DND-41 (cell line): Measurements from ENCODE around the gene NR6A1.

Experiments used
- ATAC-seq: fragments of 200-7000 bp; cut with Tn5 transposase; 3 replicates; pipeline ENCODE4 v1.9.1; 2021; ENCODE audit warnings: low read depth; ENCODE audit not compliant: insufficient read depth
- DNase-seq: peaks from one replicate; pipeline ENCODE4 v3.0.0-alpha.2; 2020
- H2AFZ ChIP-seq: 2 replicates; pipeline ENCODE4 v1.6.0; 2012; ENCODE audit warnings: low read depth, low read length
- H3K27ac ChIP-seq: 2 replicates; pipeline ENCODE4 v1.5.1; 2012; ENCODE audit warnings: low read length, inconsistent platforms
- H3K27me3 ChIP-seq: fragments of 200-600 bp; sonication (generic); 2 replicates; pipeline ENCODE4 v1.6.0; 2012; ENCODE audit warnings: low read length, mild to moderate bottlenecking, inconsistent platforms; ENCODE audit not compliant: insufficient read depth, poor library complexity
- H3K36me3 ChIP-seq: 2 replicates; pipeline ENCODE4 v1.5.1; 2012; ENCODE audit warnings: low read length, inconsistent platforms; ENCODE audit not compliant: insufficient read depth
- H3K4me1 ChIP-seq: 2 replicates; pipeline ENCODE4 v1.5.1; 2012; ENCODE audit warnings: mild to moderate bottlenecking, low read length; ENCODE audit not compliant: insufficient read depth
- H3K4me2 ChIP-seq: 2 replicates; pipeline ENCODE4 v1.6.0; 2012; ENCODE audit warnings: mild to moderate bottlenecking, moderate library complexity, low read length, inconsistent platforms; ENCODE audit not compliant: insufficient read depth
- H3K4me3 ChIP-seq, 2 experiments: fragments of 200-600 bp in 1 of 2; shearing (Covaris generic) in 1 of 2; 2 replicates each; pipeline ENCODE4 v1.5.1; 2012 to 2016; ENCODE audit warnings: inconsistent platforms in 2 of 2, low read length in 2 of 2, mild to moderate bottlenecking in 2 of 2, low read depth in 1 of 2, moderate library complexity in 1 of 2
- H3K79me2 ChIP-seq: 2 replicates; pipeline ENCODE4 v1.6.0; 2012; ENCODE audit warnings: low read length, inconsistent platforms; ENCODE audit not compliant: insufficient read depth
- H3K9ac ChIP-seq: 2 replicates; pipeline ENCODE4 v1.6.0; 2012; ENCODE audit warnings: low read depth, mild to moderate bottlenecking, inconsistent platforms, low read length, moderate library complexity
- H3K9me3 ChIP-seq: 2 replicates; pipeline ENCODE4 v1.5.1; 2012; ENCODE audit warnings: low read length, moderate library complexity, mild to moderate bottlenecking, inconsistent platforms; ENCODE audit not compliant: insufficient read depth, severe bottlenecking
- H4K20me1 ChIP-seq: 2 replicates; pipeline ENCODE4 v1.6.0; 2012; ENCODE audit warnings: low read length; ENCODE audit not compliant: insufficient read depth
- EZH2 ChIP-seq: IDR thresholded peaks from 3 replicates; pipeline ENCODE4 v1.6.1; 2012; ENCODE audit warnings: borderline replicate concordance, low read depth, mild to moderate bottlenecking, moderate library complexity, low read length, inconsistent platforms; ENCODE audit not compliant: severe bottlenecking
- TF ChIP-seq, protein P1 (sequence below): IDR thresholded peaks from 2 replicates; pipeline ENCODE4 v1.5.1; 2012; ENCODE audit warnings: borderline replicate concordance, low read length, moderate library complexity, mild to moderate bottlenecking; ENCODE audit not compliant: poor library complexity, severe bottlenecking; ENCODE audit errors: extremely low read depth

Gene NR6A1

DNA sequence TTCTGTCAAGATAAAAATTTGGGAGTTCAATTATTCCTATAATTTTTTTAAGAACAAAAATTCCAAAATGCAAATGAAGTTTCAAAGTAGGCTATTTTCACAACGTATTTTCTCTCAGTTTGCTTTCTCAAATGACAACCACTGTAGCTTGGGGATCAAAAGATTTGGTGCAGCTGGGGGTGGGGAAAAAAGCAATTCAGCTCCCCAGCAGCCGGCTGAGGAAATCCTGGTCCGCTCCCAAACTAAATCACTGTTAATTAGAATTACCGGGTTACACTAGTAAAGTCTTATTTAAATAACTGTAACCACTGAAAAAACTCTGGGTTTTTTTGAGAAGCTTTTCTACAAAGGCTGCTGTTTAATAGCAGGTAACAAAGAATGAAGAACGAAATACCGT lies 5.7 kb downstream of the NR6A1 start:
- H3K4me3 ChIP-seq, result no peak overlapping the region
- peaks cover 13% of the 10 kb centered on the region for H3K27me3 ChIP-seq
- no peak overlapping the region for H2AFZ ChIP-seq
- H3K4me1 ChIP-seq, result peaks cover 13% of the 10 kb centered on the region
- no peak overlapping the region for H3K27ac ChIP-seq
- TF ChIP-seq, protein P1, sequence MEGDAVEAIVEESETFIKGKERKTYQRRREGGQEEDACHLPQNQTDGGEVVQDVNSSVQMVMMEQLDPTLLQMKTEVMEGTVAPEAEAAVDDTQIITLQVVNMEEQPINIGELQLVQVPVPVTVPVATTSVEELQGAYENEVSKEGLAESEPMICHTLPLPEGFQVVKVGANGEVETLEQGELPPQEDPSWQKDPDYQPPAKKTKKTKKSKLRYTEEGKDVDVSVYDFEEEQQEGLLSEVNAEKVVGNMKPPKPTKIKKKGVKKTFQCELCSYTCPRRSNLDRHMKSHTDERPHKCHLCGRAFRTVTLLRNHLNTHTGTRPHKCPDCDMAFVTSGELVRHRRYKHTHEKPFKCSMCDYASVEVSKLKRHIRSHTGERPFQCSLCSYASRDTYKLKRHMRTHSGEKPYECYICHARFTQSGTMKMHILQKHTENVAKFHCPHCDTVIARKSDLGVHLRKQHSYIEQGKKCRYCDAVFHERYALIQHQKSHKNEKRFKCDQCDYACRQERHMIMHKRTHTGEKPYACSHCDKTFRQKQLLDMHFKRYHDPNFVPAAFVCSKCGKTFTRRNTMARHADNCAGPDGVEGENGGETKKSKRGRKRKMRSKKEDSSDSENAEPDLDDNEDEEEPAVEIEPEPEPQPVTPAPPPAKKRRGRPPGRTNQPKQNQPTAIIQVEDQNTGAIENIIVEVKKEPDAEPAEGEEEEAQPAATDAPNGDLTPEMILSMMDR, result no peak
- no peak for TF ChIP-seq EZH2
- no peaks in the 10 kb centered on the region; the same call in 1 of the 2 replicates for H3K79me2 ChIP-seq
- H4K20me1 ChIP-seq, result no peaks in the 10 kb centered on the region; the same call in 1 of the 2 replicates
- no peak for DNase-seq
- no peak overlapping the region for H3K4me2 ChIP-seq
- H3K36me3 ChIP-seq, result no peaks in the 10 kb centered on the region
- no peak overlapping the region for H3K9ac ChIP-seq
- no peaks in the 10 kb centered on the region for H3K9me3 ChIP-seq
- ATAC-seq, result no peak

DNA sequence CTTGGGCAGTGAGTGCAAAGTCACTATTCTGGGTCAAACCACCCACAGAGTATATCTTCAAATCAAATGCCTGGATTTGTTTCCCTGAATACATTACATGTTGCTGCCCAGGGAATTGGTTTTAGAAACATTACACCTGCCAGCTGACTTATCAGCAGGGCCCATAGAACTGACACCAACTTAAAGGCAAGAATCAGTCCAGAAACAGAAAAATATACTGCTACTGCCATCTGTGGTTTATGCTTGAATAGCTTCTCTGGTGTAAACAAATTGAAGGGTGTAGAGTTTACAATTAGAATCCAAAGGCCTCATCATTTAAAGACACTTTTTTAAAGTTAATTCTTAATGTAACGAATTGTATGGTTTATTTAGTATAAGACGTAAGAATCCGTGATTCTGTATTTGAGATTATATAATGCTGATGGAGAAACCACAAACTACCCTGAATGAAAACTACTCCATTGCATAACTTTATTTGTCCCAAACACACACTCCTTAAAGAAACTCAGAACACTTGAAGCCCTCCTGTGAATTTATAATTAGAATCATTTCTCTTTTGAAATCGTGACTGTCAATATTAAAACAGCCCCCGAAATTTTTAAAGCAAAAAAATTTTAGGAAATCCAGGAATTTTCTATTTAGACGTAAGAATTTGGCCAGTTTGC lies 6.2 kb downstream of the NR6A1 start:
- TF ChIP-seq EZH2, result no peak
- TF ChIP-seq, protein P1, result peak; percentile 34
- Histone ChIP-seq H2AFZ (no peak overlapping the region), H3K27me3 (peaks cover 7% of the 10 kb centered on the region), H4K20me1 (no peaks in the 10 kb centered on the region; the same call in 1 of the 2 replicates), H3K79me2 (no peaks in the 10 kb centered on the region; the same call in 1 of the 2 replicates), H3K36me3 (no peaks in the 10 kb centered on the region), H3K4me3 (no peak overlapping the region), H3K4me2 (no peak overlapping the region), H3K9me3 (no peaks in the 10 kb centered on the region), H3K27ac (no peak overlapping the region), H3K4me1 (peaks cover 8% of the 10 kb centered on the region), H3K9ac (no peak overlapping the region)
- DNase-seq (no peak), ATAC-seq (no peak)

DNA sequence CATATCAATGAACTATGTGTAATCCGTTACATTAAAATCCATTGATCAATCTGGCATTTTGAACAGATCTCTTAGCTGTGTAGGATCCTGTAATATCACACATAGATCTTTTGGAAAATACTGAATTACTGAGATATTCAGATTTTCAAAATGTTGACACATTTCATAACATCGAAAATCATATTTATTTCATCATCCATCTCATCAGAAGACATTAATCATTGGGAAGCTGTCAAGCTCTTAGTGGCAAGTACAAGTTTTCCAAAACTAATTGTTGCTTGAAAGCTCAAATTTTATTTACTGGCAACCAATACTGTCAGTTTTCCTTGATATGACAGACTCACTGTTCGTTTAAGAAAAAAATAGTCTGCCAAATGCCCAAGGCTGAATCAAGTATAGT lies 8.5 kb downstream of the NR6A1 start:
- H3K4me2 ChIP-seq, result no peak overlapping the region

More for the DNA sequence above, 8.5 kb downstream of the NR6A1 start:
- ATAC-seq (no peak), DNase-seq (no peak)
- TF ChIP-seq, protein P1, result no peak
- TF ChIP-seq EZH2, result no peak
- Histone ChIP-seq H4K20me1 (peaks cover 6% of the 10 kb centered on the region; the same call in 1 of the 2 replicates), H3K36me3 (no peaks in the 10 kb centered on the region), H3K27ac (no peak overlapping the region), H2AFZ (no peak overlapping the region), H3K4me1 (no peaks in the 10 kb centered on the region), H3K9ac (no peak overlapping the region), H3K4me3 (no peak overlapping the region), H3K79me2 (no peaks in the 10 kb centered on the region; the same call in 1 of the 2 replicates), H3K9me3 (no peaks in the 10 kb centered on the region), H3K27me3 (no peaks in the 10 kb centered on the region)
